HEK293T (cell line): ENCODE results near the gene MAML2.

Source experiments
- BHLHE40 ChIP-seq: fragments of 450-650 bp; IDR thresholded peaks from 2 replicates; pipeline ENCODE4 v1.6.1; 2016; ENCODE audit warnings: mild to moderate bottlenecking, moderate library complexity, borderline replicate concordance
- ELF4 ChIP-seq: fragments of 450-650 bp; IDR thresholded peaks from 2 replicates; pipeline ENCODE4 v1.6.1; 2017; ENCODE audit warnings: antibody characterized with exemption
- FOXK2 ChIP-seq: fragments of 450-650 bp; IDR thresholded peaks from 2 replicates; pipeline ENCODE4 v1.6.1; 2016; ENCODE audit warnings: mild to moderate bottlenecking
- L3MBTL2 ChIP-seq: fragments of 450-650 bp; conservative IDR thresholded peaks from 2 replicates; pipeline ENCODE4 v1.6.1; 2016; ENCODE audit warnings: mild to moderate bottlenecking
- SP1 ChIP-seq: fragments of 450-650 bp; IDR thresholded peaks from 2 replicates; pipeline ENCODE4 v1.6.1; 2017
- ZNF384 ChIP-seq: fragments of 450-650 bp; IDR thresholded peaks from 2 replicates; pipeline ENCODE4 v1.6.1; 2016

DNA sequence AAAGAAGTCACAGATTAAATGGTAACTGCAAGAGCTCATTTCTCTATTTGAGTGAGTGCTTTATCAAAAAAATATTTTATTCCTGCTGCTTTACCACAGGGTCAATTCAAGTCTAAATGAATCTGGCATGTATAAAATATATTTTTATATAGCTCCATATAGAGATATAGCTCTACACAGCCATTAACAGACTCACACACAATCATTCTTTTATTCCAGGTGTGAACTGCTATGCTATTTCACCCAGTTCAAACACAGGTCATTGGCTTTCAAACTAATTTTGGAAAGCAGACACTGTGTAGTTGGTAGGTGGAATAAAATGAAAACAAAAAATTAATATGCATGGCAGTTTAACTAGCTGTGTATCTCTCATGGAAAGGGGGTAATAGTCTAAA, 63.1 kb downstream of the MAML2 start:
- TF ChIP-seq ZNF384 (no peak), BHLHE40 (no peak), ELF4 (no peak), SP1 (no peak), L3MBTL2 (no peak), FOXK2 (no peak)
